ENCODE measurements around the gene LPXN.

The LPXN gene

DNA sequence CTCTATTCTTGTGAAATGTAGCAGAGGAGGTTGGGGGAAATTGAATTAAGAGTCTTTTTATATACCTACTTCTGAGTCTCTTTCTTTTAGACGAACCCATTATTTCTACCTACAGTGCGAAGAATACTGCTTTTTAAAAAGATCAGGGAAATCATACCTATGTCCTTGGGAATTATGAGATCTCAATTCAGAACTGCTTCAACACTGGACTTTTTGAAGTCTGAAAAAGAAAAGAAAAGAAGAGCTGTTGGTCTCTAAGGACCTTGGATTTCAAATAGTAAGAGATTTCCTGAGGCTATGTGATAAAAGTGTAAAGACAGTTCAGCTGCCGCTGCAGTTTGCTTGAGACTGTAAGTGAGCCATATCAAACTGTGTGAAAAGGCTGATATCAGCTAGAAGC is 64.0 kb downstream of the LPXN start:
- no peak for ATAC-seq

DNA sequence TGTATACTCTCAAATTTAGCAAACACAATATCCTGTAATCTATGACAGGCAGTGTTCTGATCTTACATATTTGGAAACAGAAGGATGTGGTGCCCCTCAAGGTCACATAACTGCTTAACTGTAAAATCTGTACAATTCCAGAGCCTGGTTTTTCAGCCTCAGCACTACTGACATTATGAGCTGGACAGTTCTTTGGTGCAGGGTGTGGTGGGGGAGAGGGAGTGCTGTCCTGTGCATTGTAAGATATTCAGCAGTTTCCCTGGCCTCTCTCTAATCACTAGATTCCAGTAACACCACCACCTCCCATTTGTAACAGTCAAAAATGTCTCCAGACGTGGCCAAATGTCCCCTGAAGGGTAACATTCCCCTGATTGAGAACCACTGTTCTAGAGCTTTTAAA is 65.9 kb downstream of the LPXN start:
- no peak for ATAC-seq

DNA sequence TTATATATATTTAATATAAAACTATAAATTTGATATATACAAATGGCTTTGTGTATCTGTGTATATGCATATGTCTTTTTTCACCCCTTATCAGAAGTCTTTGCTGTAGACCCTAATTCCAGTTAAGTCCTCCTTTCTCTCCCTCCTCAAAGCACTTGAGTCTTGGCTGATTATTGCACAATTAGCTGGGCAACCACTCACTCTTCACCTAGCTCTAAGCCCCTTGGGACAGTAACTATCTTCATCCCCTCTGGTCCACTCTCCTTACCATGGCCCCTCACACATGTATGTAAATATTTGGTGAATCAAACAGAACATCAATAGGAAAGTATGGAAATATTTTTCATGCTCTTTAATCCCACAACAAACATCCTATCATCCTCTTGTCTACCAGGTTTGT is 66.8 kb downstream of the LPXN start:
- ATAC-seq: no peak

DNA sequence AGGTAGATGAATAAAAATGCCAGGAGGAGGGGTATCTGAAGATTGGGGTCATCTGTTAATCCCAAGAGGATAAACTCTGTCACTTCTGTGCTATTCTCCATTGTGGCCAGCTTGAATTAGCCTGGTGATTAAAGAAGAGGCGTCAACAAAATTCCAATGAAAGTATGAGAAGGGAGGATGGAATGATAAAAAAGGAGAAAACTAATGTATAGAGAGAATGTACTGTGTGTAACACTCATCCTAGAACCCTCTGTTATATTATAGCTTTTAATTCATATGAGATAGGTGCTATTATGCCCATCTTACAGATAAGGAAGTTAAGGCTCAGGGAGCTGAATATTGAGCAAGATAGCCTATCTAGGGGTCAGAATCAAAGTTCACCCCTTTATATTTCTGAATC is 67.7 kb downstream of the LPXN start, which contains the start of gene OR5B21:
OR5B21 (minus strand) TSS at position 101 of the 400 bp plus-strand sequence; CDS start at position 101, 0 bp downstream.
- no peak for ATAC-seq

DNA sequence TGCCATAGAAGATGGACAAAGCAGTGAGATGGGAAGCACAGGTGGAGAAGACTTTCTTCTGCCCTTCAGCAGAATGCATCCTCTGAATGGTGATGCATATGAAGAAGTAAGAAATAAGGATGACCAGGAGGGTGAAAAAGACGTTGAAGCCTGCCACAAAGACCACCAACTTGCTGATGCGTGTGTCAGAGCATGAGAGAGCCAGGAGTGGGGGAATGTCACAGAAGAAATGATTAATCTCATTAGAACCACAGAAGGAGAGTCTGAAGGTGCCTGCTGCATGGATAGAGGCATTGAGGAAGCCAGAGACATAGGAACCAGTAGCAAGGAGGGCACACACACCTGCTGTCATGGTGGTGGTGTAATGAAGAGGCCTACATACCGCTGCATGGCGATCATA is 68.3 kb downstream of the LPXN start:
- ATAC-seq: no peak

DNA sequence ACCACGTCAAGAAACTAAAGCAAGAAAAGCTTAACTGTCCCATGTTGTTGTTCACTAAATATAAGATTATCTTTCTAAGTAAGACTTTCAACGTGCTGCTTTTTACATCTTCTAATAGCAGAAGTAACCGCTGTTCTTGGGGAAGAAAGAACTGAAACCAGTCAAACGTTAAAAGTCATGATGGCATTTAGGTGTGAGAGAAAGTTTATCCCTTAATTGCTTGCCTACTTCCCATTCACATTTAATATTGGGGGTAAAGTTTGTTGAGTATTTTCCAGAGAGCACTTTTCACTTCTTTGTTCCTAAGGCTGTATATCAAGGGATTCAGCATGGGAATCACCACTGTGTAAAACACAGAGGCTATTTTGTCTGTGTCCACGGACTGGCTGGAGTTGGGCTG is 68.7 kb downstream of the LPXN start:
- no peak for ATAC-seq

DNA sequence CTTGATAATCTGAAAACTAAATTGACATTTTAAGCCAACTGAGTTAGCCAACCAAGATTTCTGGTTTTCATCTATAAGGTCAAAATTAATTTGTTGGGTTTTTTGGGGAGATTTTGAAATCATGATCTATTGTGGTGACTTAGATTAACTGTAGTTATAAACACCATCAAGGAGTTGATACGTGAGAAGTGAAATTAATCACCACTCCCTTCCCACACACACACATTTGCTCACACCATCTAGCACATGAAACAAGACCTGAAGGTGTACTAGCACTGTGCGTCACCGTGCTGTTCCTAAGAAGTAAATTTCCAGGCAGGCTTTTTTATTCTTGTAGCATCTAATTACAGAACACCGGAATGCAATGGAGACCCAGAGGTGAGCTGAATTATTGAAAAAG is 69.8 kb downstream of the LPXN start:
- ATAC-seq: peak; percentile 79 to 83

DNA sequence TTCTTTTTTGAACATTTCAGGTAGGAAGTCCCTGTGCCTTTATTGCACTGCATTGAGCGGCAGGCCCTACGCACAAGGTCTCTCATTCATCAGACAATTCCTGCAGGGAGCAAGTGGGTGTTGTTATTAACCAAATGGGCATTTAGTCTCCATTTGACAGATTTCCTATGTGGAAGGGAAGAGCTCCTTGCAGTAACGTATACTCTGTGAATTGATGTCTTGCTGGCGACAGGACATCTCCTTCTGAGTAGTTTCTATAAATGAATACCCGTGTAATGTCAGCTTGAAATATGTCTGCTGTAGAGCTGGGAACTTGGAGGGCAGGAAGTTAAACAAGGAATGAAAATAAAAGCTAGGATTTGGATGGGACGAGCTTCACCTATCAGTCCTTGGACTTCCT is 71.4 kb downstream of the LPXN start:
- ATAC-seq: no peak

DNA sequence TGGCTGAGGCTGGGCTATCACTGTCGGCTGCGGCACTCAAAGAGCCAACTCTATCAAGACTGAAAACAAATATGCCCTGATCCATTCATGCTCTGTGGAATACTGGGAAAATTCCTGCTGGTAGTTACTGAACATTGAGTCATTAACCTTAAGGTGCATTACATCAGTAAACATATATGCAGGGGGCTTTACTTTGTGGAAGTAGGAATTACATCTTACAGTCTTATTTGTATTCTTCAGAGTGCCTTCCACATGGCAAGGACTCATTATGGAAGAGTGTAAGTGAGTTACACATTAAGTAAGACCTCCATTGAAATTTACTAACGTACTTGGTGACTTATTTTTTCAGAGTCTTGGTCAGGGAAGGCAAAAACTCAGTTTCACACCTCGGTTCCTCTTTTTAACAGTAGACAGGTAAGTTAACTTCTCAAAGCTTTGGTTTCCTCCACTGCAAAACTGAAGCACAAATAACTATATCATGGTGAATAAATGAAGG is 72.2 kb downstream of the LPXN start:
- no peak for ATAC-seq

DNA sequence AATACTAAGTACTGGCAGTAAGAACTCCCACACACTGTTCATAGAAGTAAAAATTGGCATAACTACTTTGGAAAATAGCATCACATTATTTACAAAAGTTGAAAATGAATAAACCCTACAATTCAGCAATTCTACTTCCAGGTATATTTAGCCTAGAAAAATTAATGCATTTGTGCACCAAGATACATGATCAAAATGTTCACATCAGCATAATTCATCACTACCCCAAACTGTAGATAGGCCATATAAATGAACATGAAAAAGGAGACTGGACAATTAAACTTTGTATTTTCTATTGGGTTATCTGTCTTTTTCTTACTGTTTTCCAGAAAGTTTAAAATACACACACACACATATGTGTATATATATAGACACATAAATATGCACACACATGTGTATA is 73.7 kb downstream of the LPXN start:
- ATAC-seq: no peak

DNA sequence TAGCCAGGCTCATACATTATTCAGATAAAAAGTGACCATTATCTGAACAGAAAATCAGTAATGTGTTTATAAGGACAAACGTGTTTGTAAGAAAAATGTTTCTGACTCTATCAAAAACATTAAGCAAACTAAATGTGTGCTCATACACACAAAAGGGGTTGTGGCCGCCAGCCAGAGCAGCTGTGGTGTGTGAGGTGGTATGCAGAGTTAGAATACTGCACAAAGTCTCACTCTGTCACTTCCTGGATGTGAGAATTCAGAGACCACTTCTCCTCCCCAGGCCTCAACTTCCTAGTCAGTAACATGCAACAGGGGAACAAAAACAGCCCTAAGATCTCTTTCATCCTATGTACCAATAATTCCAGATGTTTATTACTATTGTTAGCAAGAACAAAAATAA is 77.2 kb downstream of the LPXN start:
- ATAC-seq: no peak

DNA sequence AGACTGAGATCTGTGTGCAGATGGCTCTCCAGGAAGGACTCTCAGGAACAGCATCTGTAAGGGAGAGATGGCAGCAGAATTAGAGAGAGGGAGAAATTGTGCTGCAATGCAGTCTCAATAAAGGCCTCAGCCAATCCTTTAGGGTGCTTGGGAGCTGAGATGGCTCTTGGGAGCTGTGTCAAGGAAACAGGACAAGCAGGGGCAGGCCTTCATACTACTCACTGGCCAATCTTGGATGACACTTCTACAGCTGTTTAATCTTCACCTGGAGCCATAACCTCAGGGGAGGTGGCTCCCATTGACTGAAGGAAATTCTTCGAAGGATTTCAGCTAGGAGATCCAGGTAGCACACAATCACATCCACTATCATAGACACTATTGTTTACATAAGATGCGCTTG is 77.7 kb downstream of the LPXN start:
- no peak for ATAC-seq

DNA sequence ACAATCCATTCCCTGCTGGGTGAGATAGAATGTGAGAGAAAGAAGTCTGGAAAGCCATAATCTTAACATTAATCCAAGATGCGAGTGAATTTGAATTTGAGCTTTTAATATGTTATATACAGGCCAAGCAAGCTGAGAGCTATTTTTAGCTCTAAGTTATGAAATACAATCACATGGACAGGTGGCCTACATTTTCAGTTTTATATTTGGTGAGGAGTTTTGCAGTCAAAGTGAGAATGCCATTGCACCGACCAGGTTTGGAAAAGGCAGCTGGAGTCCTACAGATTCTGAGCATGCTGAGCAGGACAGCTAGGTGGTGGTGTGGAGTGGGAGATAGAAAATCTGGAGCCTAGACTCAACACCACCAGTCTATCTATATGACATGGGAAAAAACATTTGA is 79.8 kb downstream of the LPXN start:
- ATAC-seq: no peak

DNA sequence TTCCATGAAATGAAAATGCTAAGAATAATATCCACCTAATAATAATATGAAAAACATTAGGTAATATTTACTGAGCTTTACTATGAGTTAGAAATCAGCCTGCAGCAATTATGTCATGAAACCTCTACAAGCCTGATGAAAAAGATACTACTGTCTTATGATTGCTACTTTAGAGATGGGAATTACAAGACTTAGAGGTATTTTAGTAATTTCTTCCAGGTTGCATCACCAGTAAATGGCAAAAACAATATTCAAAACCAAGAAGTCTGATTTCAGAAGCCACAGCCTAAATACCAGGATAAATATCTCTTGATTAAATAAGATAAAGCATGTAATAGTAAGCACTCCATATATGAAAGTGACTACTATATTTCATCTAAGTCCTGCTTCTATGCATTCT is 81.6 kb downstream of the LPXN start:
- ATAC-seq: no peak

DNA sequence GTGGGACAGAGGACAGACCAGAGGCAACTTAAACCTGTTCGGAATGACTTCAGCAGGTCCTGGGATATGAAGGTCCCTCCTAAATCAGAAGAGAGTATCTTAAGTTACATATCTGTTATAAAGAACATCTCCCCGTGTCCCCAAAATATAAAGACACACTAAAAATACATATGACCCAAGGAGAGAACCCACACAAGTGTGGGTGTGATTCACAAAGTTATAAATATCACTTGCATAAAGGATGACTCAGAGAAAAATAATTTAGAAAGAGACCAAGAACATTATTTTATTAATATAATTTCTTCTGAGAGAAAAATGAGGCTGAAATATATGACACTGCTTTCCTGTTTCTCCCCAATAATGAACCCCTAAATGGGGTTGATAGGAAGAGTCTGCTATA is 82.0 kb downstream of the LPXN start:
- peak in 1 of 2 donors; percentile 33 for ATAC-seq

DNA sequence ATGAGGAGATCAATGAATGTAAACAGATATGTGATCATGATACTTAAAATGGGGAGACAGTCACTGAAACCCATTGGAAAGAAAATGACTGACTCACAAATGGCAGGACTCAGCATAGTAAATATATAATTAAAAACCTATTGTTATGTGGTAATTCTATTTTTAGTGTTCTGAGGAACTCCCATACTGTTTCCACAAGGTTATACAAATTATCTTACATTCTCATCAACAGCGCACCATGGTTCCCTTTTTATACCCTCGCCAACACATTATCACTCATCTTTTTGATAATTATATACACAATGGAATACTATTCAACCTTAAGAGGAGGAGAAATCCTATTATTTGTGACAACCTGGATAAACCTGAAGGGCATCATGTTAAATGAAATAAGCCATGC is 84.8 kb downstream of the LPXN start:
- no peak for ATAC-seq

DNA sequence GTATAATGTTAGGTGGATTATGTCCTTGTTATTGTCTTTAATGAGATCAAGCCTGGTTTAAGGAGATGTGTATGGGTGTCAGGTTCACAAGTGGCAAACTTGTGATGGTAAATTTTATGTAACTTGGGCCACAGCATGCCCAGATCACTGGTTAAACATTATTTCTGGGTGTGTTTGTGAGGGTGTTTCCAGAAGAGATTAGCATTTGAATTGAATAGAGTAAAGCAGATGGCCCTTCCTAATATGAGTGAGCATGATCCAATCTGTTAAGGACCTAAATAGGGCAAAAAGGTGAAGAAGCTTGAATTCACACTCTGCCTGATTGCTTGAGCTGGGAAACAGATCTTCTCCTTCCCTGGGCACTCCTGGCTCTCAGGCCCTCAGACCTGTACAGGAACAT is 88.5 kb downstream of the LPXN start:
- no peak for ATAC-seq

DNA sequence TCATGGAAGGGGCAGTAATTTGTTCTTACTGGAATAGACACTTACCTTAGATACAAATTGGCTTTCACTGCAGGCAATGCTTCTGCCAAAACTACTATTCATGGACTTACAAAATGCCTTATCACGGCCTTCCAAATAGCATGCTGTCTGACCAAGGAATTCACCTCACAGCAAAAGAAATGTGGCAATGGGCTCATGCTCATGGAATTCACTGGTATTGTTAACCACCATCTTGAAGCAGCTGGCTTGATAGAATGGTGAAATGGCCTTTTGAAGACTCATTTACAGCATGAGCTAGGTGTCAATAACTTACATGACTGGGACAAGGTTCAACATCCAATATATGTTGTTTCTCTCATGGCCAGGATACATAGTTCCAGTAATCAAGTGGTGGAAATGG is 89.7 kb downstream of the LPXN start:
- no peak for ATAC-seq
